IPS DF 6.9 (cell line): ENCODE results near the gene SYF2.
"Not testable (repeated sequence)": the region's sequence is repeated elsewhere in the genome, so short reads cannot be mapped to it uniquely, and the experiment has no call there.

Experiments
- DNase-seq: peaks from one replicate; pipeline ENCODE4 v3.0.0-alpha.2; 2013; ENCODE audit warnings: low read depth, low spot score
- H3K27ac ChIP-seq: one replicate; pipeline ENCODE4 v1.5.1; 2013; ENCODE audit warnings: low read length, control low read depth
- H3K27me3 ChIP-seq: 2 replicates; pipeline ENCODE4 v1.6.1; 2013; ENCODE audit warnings: mild to moderate bottlenecking, low read length; ENCODE audit not compliant: control insufficient read depth, insufficient read depth
- H3K36me3 ChIP-seq: 2 replicates; pipeline ENCODE4 v1.6.1; 2013; ENCODE audit warnings: low read length; ENCODE audit not compliant: control insufficient read depth, insufficient read depth
- H3K4me1 ChIP-seq: 2 replicates; pipeline ENCODE4 v1.6.1; 2013; ENCODE audit warnings: low read length; ENCODE audit not compliant: control insufficient read depth, insufficient read depth
- H3K4me3 ChIP-seq: 2 replicates; pipeline ENCODE4 v1.5.1; 2013; ENCODE audit warnings: mild to moderate bottlenecking, low read length
- H3K9me3 ChIP-seq: 2 replicates; pipeline ENCODE4 v1.6.1; 2013; ENCODE audit warnings: low read length, inconsistent platforms; ENCODE audit not compliant: control insufficient read depth, insufficient read depth
- WGBS: extraction: QIAGEN DNeasy Blood & Tissue Kit; methylation state at CpG from one replicate; pipeline ENCODE4 v1.1.7; 2013; ENCODE audit warnings: mixed read lengths, missing lambda C conversion rate; ENCODE audit not compliant: insufficient read length, insufficient coverage; 5-methylcytosine and 5-hydroxymethylcytosine counted together

Gene SYF2

GRCh38 chr1:25194572-25195020 is 37.7 kb downstream of the SYF2 start:
- Histone ChIP-seq H3K4me3 (no peak overlapping the region), H3K9me3 (no peaks in the 10 kb centered on the region), H3K36me3 (no peaks in the 10 kb centered on the region), H3K27ac (no peak overlapping the region), H3K27me3 (no peaks in the 10 kb centered on the region), H3K4me1 (no peaks in the 10 kb centered on the region)
- WGBS, result no CpG with 5 or more reads among the region's 17 CpGs
- DNase-seq, result no peak

GRCh38 chr1:25194054-25194453 is 38.2 kb downstream of the SYF2 start:
- Histone ChIP-seq H3K4me3 (no peak overlapping the region), H3K27me3 (no peaks in the 10 kb centered on the region), H3K4me1 (no peaks in the 10 kb centered on the region), H3K27ac (no peak overlapping the region), H3K9me3 (no peaks in the 10 kb centered on the region), H3K36me3 (no peaks in the 10 kb centered on the region)
- DNase-seq, result no peak
- WGBS, result 100% methylated on average over 7 of the region's 8 CpGs

GRCh38 chr1:25193229-25193628 is 39.1 kb downstream of the SYF2 start:
- no peaks in the 10 kb centered on the region for H3K36me3 ChIP-seq
- H3K27me3 ChIP-seq, result no peaks in the 10 kb centered on the region
- H3K9me3 ChIP-seq, result no peaks in the 10 kb centered on the region
- 100% methylated on average over 4 of the region's 9 CpGs for WGBS
- no peak for DNase-seq
- H3K4me3 ChIP-seq, result no peak overlapping the region
- H3K4me1 ChIP-seq, result no peaks in the 10 kb centered on the region
- no peak overlapping the region for H3K27ac ChIP-seq

GRCh38 chr1:25192154-25192553 is 40.1 kb downstream of the SYF2 start:
- no peak for DNase-seq
- H3K27me3 ChIP-seq, result no peaks in the 10 kb centered on the region
- no peaks in the 10 kb centered on the region for H3K4me1 ChIP-seq
- no peak overlapping the region for H3K27ac ChIP-seq
- WGBS, result no CpG with 5 or more reads among the region's 5 CpGs
- no peaks in the 10 kb centered on the region for H3K9me3 ChIP-seq
- no peak overlapping the region for H3K4me3 ChIP-seq
- no peaks in the 10 kb centered on the region for H3K36me3 ChIP-seq

- H3K27ac ChIP-seq, result no peak overlapping the region
- DNase-seq, result no peak
- H3K27me3 ChIP-seq, result no peaks in the 10 kb centered on the region
- no peaks in the 10 kb centered on the region for H3K9me3 ChIP-seq
- no peaks in the 10 kb centered on the region for H3K36me3 ChIP-seq
- H3K4me3 ChIP-seq, result no peak overlapping the region
- no peaks in the 10 kb centered on the region for H3K4me1 ChIP-seq
- no CpG with 5 or more reads among the region's 2 CpGs for WGBS
These were observed 42.0 kb downstream of the SYF2 start for GRCh38 chr1:25190260-25190659.

GRCh38 chr1:25187904-25188303 is 44.4 kb downstream of the SYF2 start:
- not testable (repeated sequence) for H3K4me1 ChIP-seq, DNase-seq, H3K9me3 ChIP-seq, H3K36me3 ChIP-seq, H3K4me3 ChIP-seq, H3K27ac ChIP-seq, H3K27me3 ChIP-seq
- WGBS, result no CpG with 5 or more reads among the region's 3 CpGs

- no peaks in the 10 kb centered on the region for H3K27me3 ChIP-seq
- no peaks in the 10 kb centered on the region for H3K4me1 ChIP-seq
- no peak overlapping the region for H3K27ac ChIP-seq
- no CpG with 5 or more reads among the region's 5 CpGs for WGBS
- no peak overlapping the region for H3K4me3 ChIP-seq
- DNase-seq, result no peak
- H3K36me3 ChIP-seq, result no peaks in the 10 kb centered on the region
- H3K9me3 ChIP-seq, result no peaks in the 10 kb centered on the region
These were observed 45.2 kb downstream of the SYF2 start for GRCh38 chr1:25187077-25187476.

GRCh38 chr1:25186161-25187007 is 45.9 kb downstream of the SYF2 start:
- Histone ChIP-seq H3K27me3 (no peaks in the 10 kb centered on the region), H3K27ac (no peak overlapping the region), H3K9me3 (no peaks in the 10 kb centered on the region), H3K4me3 (no peak overlapping the region), H3K4me1 (no peaks in the 10 kb centered on the region), H3K36me3 (no peaks in the 10 kb centered on the region)
- DNase-seq, result no peak
- no CpG with 5 or more reads among the region's 14 CpGs for WGBS

GRCh38 chr1:25185409-25186160 is 46.7 kb downstream of the SYF2 start:
- H3K4me1 ChIP-seq, result no peaks in the 10 kb centered on the region
- DNase-seq, result no peak
- H3K36me3 ChIP-seq, result no peaks in the 10 kb centered on the region
- no peaks in the 10 kb centered on the region for H3K27me3 ChIP-seq
- no peaks in the 10 kb centered on the region for H3K9me3 ChIP-seq
- H3K4me3 ChIP-seq, result no peak overlapping the region
- no CpG with 5 or more reads among the region's 10 CpGs for WGBS
- H3K27ac ChIP-seq, result no peak overlapping the region

- no peaks in the 10 kb centered on the region for H3K4me1 ChIP-seq
- no CpG with 5 or more reads among the region's 13 CpGs for WGBS
- no peak overlapping the region for H3K4me3 ChIP-seq
- DNase-seq, result no peak
- H3K9me3 ChIP-seq, result no peaks in the 10 kb centered on the region
- H3K27me3 ChIP-seq, result no peaks in the 10 kb centered on the region
- H3K27ac ChIP-seq, result no peak overlapping the region
- H3K36me3 ChIP-seq, result no peaks in the 10 kb centered on the region
These were observed 48.1 kb downstream of the SYF2 start for GRCh38 chr1:25184001-25184762.
